HepG2 (cell line): ENCODE measurements around the gene DPH5. TPM values are rescaled to one million over a fixed set of nuclear protein-coding genes. Genes with fewer than 3 reads are reported as not detected.

Source experiments
- CEBPZ ChIP-seq: IDR thresholded peaks from 2 replicates; pipeline ENCODE4 v1.6.1; 2012; ENCODE audit warnings: low read length, improper control_type of control experiment
- EP300 ChIP-seq, 3 experiments: sonication (generic) in 1 of 3; formaldehyde crosslinking in 1 of 3; IDR thresholded peaks; 2 replicates each; pipeline versions ENCODE4 v1.5.1 to v1.6.1; 2011 to 2020; ENCODE audit warnings: low read depth in 2 of 3, low read length in 2 of 3, borderline replicate concordance in 1 of 3, improper control_type of control experiment in 1 of 3, mild to moderate bottlenecking in 1 of 3, missing genetic modification reagents in 1 of 3, moderate library complexity in 1 of 3
- HDAC2 ChIP-seq: sonication (generic); formaldehyde crosslinking; IDR thresholded peaks from 2 replicates; pipeline ENCODE4 v1.4.0; 2020; ENCODE audit warnings: missing genetic modification reagents
- HNF4G ChIP-seq, 2 experiments: sonication (generic) in 1 of 2; formaldehyde crosslinking in 1 of 2; IDR thresholded peaks; 2 replicates each; pipeline versions ENCODE4 v1.4.0 to v1.6.1; 2011 to 2020; ENCODE audit warnings: borderline replicate concordance in 2 of 2, low read depth in 2 of 2, mild to moderate bottlenecking in 2 of 2, low read length in 1 of 2, missing genetic modification reagents in 1 of 2, moderate library complexity in 1 of 2
- JARID2 ChIP-seq: sonication (generic); formaldehyde crosslinking; IDR thresholded peaks from 2 replicates; pipeline ENCODE4 v1.8.1; 2023; ENCODE audit warnings: missing genetic modification reagents, inconsistent platforms; ENCODE audit not compliant: insufficient replicate concordance
- KDM3A ChIP-seq: IDR thresholded peaks from 2 replicates; pipeline ENCODE4 v1.6.1; 2018; ENCODE audit warnings: low read depth, missing compliant biosample characterization
- KMT2A ChIP-seq: sonication (generic); formaldehyde crosslinking; IDR thresholded peaks from 2 replicates; pipeline ENCODE4 v1.4.0; 2020; ENCODE audit warnings: missing genetic modification reagents
- MATR3 ChIP-seq: sonication (generic); formaldehyde crosslinking; IDR thresholded peaks from 2 replicates; pipeline ENCODE4 v1.4.0; 2020; ENCODE audit warnings: missing genetic modification reagents
- SMARCE1 ChIP-seq: fragments of 450-650 bp; IDR thresholded peaks from 2 replicates; pipeline ENCODE4 v1.6.1; 2017; ENCODE audit warnings: borderline replicate concordance
- SRSF1 ChIP-seq: fragments of 200-400 bp; formaldehyde crosslinking; optimal IDR thresholded peaks from 2 replicates; pipeline ENCODE3; 2017; ENCODE audit warnings: mild to moderate bottlenecking, low read depth, low read length, moderate library complexity
- TBX2 ChIP-seq: sonication (generic); formaldehyde crosslinking; IDR thresholded peaks from 2 replicates; pipeline ENCODE4 v1.5.0; 2020; ENCODE audit warnings: missing genetic modification reagents, mild to moderate bottlenecking, borderline replicate concordance
- ZNF333 ChIP-seq: sonication (generic); formaldehyde crosslinking; IDR thresholded peaks from 2 replicates; pipeline ENCODE4 v1.4.0; 2020; ENCODE audit warnings: mild to moderate bottlenecking, missing genetic modification reagents, borderline replicate concordance
- ZNF574 ChIP-seq: sonication (generic); formaldehyde crosslinking; IDR thresholded peaks from 2 replicates; pipeline ENCODE4 v1.4.0; 2020; ENCODE audit warnings: missing genetic modification reagents
- ZZZ3 ChIP-seq: sonication (generic); formaldehyde crosslinking; IDR thresholded peaks from 2 replicates; pipeline ENCODE4 v1.4.0; 2020; ENCODE audit warnings: missing genetic modification reagents, mild to moderate bottlenecking, borderline replicate concordance
- polyA plus RNA-seq, 8 experiments: library from polyadenylated mRNA; depleted of rRNA in 3 of 8; stranded (reverse) in 7 of 8; unstranded in 1 of 8; fragments of >200 nt; fragmentation: Illumina TruSeq in 4 of 8; extraction: Trizol in 4 of 8; gene quantifications; 2 replicates each; pipeline versions ENCODE4 v1.2.1 to v1.2.3, GENCODE V29; 2011 to 2016; ENCODE audit warnings: low read depth in 4 of 8, missing spikeins in 1 of 8, mixed read lengths in 1 of 8; ENCODE audit not compliant: insufficient read depth in 1 of 8
- total RNA-seq, 5 experiments: library from RNA; depleted of rRNA; stranded (reverse); fragments of >200 nt; fragmentation: Illumina TruSeq; extraction: Trizol; gene quantifications; 2 replicates each; pipeline ENCODE4 v1.2.3, GENCODE V29; 2016; ENCODE audit warnings: low read depth in 1 of 5
- TF ChIP-seq, protein P1 (sequence below): sonication (generic); formaldehyde crosslinking; IDR thresholded peaks from 2 replicates; pipeline ENCODE4 v1.5.1; 2020; ENCODE audit warnings: missing genetic modification reagents, mild to moderate bottlenecking, borderline replicate concordance
- TF ChIP-seq, protein P2 (sequence below): sonication (generic); formaldehyde crosslinking; IDR thresholded peaks from 2 replicates; pipeline ENCODE4 v1.4.0; 2020; ENCODE audit warnings: mild to moderate bottlenecking, missing genetic modification reagents

The DPH5 gene
- total and polyA plus RNA-seq, 2 of the 13 experiments (the other 11 are each of a cell fraction or from before 2014, with no cell fraction given): 53.2 to 79.6 TPM

DNA sequence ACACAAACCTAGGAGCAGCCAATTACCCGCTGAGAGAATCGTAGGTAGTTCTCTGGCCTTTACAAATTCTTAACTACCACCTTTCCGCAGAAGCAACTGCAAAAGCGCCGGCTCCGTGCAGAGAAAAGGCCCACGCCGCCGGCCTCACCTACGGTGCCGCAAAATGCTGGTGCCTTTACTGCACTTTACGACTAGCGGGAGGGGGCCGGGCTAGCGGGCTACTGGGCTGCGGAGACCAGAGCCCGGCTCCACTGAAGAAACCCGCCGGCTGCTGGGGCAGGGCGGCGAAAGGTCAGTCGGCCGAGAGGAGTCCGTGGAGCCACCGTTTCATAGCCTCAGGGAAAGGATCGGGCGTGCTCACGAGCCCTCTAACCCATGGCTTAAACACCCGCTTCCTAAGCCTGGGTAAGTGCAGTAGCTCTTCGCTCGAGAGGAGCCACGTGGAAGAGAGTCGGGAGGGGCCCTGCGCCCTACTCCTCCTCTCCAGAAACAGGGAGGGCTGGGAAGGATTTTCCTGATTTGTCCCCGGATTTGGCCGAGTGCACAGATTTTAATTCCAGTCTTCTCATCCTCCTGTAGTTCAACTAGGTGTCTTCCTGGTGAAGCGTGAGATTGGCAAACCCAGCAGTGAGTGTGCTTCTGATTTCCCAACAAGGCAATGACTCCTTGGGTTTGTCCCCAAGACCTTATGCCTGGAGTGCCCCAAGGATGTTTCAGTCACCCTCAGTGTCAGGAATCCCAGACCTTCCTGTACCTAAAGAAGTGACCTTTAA lies at the start of gene DPH5 (continued):
- TF ChIP-seq HNF4G (IDR thresholded peaks at IDR 0.05; ENCODE audit: borderline replicate concordance, low read depth, low read length) (peak; percentile 29; the same call in 1 of the 2 replicates), HNF4G (CRISPR knock-in tag; IDR thresholded peaks at IDR 0.05; ENCODE audit: borderline replicate concordance, low read depth) (0 out of 2 replicates have a peak, but pooled peaks have one; percentile 55), HDAC2 (peak; percentile 48; the same call in 1 of the 2 replicates), TBX2 (peak; percentile 44; the same call in 1 of the 2 replicates), ZNF574 (CRISPR knock-in tag) (peak; percentile 83), KMT2A (CRISPR knock-in tag) (peak; percentile 99), KDM3A (peak; percentile 65), ZNF333 (CRISPR knock-in tag) (peak; percentile 76; the same call in 1 of the 2 replicates), JARID2 (CRISPR knock-in tag) (peak; percentile 74), CEBPZ (no peak), SRSF1 (peak; percentile 64), EP300 (IDR thresholded peaks at IDR 0.05; ENCODE audit: low read depth in 2 of 2, low read length in 2 of 2) (peak in 1 of 2 experiments; percentile 49; a peak in 2 of 4 replicates), EP300 (CRISPR knock-in tag; IDR thresholded peaks at IDR 0.05; ENCODE audit: borderline replicate concordance) (no peak), SMARCE1 (no peak), ZZZ3 (CRISPR knock-in tag) (peak; percentile 92; the same call in 1 of the 2 replicates), MATR3 (CRISPR knock-in tag) (no peak)
- TF ChIP-seq, protein P1, sequence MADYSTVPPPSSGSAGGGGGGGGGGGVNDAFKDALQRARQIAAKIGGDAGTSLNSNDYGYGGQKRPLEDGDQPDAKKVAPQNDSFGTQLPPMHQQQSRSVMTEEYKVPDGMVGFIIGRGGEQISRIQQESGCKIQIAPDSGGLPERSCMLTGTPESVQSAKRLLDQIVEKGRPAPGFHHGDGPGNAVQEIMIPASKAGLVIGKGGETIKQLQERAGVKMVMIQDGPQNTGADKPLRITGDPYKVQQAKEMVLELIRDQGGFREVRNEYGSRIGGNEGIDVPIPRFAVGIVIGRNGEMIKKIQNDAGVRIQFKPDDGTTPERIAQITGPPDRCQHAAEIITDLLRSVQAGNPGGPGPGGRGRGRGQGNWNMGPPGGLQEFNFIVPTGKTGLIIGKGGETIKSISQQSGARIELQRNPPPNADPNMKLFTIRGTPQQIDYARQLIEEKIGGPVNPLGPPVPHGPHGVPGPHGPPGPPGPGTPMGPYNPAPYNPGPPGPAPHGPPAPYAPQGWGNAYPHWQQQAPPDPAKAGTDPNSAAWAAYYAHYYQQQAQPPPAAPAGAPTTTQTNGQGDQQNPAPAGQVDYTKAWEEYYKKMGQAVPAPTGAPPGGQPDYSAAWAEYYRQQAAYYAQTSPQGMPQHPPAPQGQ (CRISPR knock-in tag): no peak
- TF ChIP-seq, protein P2, sequence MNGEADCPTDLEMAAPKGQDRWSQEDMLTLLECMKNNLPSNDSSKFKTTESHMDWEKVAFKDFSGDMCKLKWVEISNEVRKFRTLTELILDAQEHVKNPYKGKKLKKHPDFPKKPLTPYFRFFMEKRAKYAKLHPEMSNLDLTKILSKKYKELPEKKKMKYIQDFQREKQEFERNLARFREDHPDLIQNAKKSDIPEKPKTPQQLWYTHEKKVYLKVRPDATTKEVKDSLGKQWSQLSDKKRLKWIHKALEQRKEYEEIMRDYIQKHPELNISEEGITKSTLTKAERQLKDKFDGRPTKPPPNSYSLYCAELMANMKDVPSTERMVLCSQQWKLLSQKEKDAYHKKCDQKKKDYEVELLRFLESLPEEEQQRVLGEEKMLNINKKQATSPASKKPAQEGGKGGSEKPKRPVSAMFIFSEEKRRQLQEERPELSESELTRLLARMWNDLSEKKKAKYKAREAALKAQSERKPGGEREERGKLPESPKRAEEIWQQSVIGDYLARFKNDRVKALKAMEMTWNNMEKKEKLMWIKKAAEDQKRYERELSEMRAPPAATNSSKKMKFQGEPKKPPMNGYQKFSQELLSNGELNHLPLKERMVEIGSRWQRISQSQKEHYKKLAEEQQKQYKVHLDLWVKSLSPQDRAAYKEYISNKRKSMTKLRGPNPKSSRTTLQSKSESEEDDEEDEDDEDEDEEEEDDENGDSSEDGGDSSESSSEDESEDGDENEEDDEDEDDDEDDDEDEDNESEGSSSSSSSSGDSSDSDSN: peak; percentile 69
